Breast epithelium (tissue), 4 donors: ENCODE measurements around the gene LGR4. TPM values are rescaled to one million over a fixed set of nuclear protein-coding genes. Genes with fewer than 3 reads are reported as not detected.

Source experiments
- DNase-seq, 2 donors: peaks; one replicate each; pipeline ENCODE4 v3.0.0-alpha.2; 2019; ENCODE audit warnings: low spot score in 2 of 2
- H3K27ac ChIP-seq, 2 donors: fragments of 200-600 bp; sonication (generic) in 1 of 2; one replicate each; pipeline ENCODE4 v1.5.1; 2016 to 2019; ENCODE audit warnings: mild to moderate bottlenecking in 1 of 2
- H3K27me3 ChIP-seq, 2 donors: fragments of 200-600 bp; sonication (generic) in 1 of 2; one replicate each; pipeline versions ENCODE4 v1.5.1 to v1.6.0; 2017 to 2019; ENCODE audit warnings: control low read depth in 1 of 2, mild to moderate bottlenecking in 1 of 2
- H3K36me3 ChIP-seq: fragments of 200-600 bp; one replicate; pipeline ENCODE4 v1.5.1; 2019
- H3K4me1 ChIP-seq, 2 donors: fragments of 200-600 bp; sonication (generic); one replicate each; pipeline ENCODE4 v1.5.1; 2016 to 2019; ENCODE audit warnings: control low read depth in 1 of 2
- H3K4me3 ChIP-seq, 3 donors: fragments of 200-600 bp; sonication (generic); 1 replicate in 2 of 3; 2 replicates in 1 of 3; pipeline ENCODE4 v1.5.1; 2016 to 2019; ENCODE audit warnings: mild to moderate bottlenecking in 3 of 3, moderate library complexity in 2 of 3
- H3K9me3 ChIP-seq, 2 donors: fragments of 200-600 bp; sonication (generic) in 1 of 2; one replicate each; pipeline ENCODE4 v1.5.1; 2016 to 2019; ENCODE audit warnings: control low read depth in 1 of 2
- CTCF ChIP-seq, 3 donors: fragments of 450-650 bp; IDR thresholded peaks; one replicate each; pipeline ENCODE4 v1.5.1; 2016 to 2017; ENCODE audit warnings: antibody characterized with exemption in 3 of 3, mild to moderate bottlenecking in 3 of 3, moderate library complexity in 3 of 3
- POLR2A ChIP-seq: fragments of 450-650 bp; IDR thresholded peaks from one replicate; pipeline ENCODE4 v1.6.1; 2016; ENCODE audit warnings: antibody characterized with exemption, mild to moderate bottlenecking, moderate library complexity
- POLR2AphosphoS5 ChIP-seq, 3 donors: sonication (generic); formaldehyde crosslinking; IDR thresholded peaks; one replicate each; pipeline ENCODE4 v1.6.1; 2017; ENCODE audit warnings: antibody characterized with exemption in 3 of 3
- intact Hi-C: fragments of 100-400 bp; cut with DNase I; formaldehyde crosslinking; loops from one replicate; pipeline ENCODE4 v1.15.1; 2023; ENCODE audit warnings: low total_unique reads
- total RNA-seq, 3 donors: library from RNA; depleted of rRNA; stranded (reverse); fragments of >200 nt; gene quantifications; one replicate each; pipeline ENCODE4 v1.1.0, GENCODE V29; 2016

Gene LGR4
- total RNA-seq, 3 donors from 2014 or later, result 28.5 to 93.7 (median 34.2) TPM

GRCh38 chr11:27370374-27370773 lies 102.2 kb downstream of the LGR4 start:
- no peak for TF ChIP-seq POLR2A
- no peak for TF ChIP-seq CTCF (IDR thresholded peaks at IDR 0.05)
- no peak for TF ChIP-seq POLR2AphosphoS5 (IDR thresholded peaks at IDR 0.05)
- no peaks in the 10 kb centered on the region for H3K4me1 ChIP-seq
- H3K4me3 ChIP-seq, result no peak overlapping the region
- H3K27ac ChIP-seq, result no peak overlapping the region
- DNase-seq, result no peak
- no peaks in the 10 kb centered on the region for H3K9me3 ChIP-seq
- intact Hi-C loops, result no loop called here
- no peaks in the 10 kb centered on the region for H3K36me3 ChIP-seq
- no peaks in the 10 kb centered on the region for H3K27me3 ChIP-seq

GRCh38 chr11:27367881-27368280 lies 104.7 kb downstream of the LGR4 start:
- intact Hi-C loops, result no loop called here
- Histone ChIP-seq H3K36me3 (no peaks in the 10 kb centered on the region), H3K27me3 (no peaks in the 10 kb centered on the region), H3K4me1 (no peaks in the 10 kb centered on the region), H3K4me3 (peak overlapping the region in 1 of 3 donors; percentile 19), H3K9me3 (no peaks in the 10 kb centered on the region), H3K27ac (peak overlapping the region in 1 of 2 donors; percentile 52)
- DNase-seq, result no peak
- no peak for TF ChIP-seq POLR2AphosphoS5 (IDR thresholded peaks at IDR 0.05)

GRCh38 chr11:27363576-27364117 lies 108.9 kb downstream of the LGR4 start:
- DNase-seq, result no peak
- no peak for TF ChIP-seq POLR2A
- TF ChIP-seq CTCF (IDR thresholded peaks at IDR 0.05), result no peak
- TF ChIP-seq POLR2AphosphoS5 (IDR thresholded peaks at IDR 0.05), result no peak
- intact Hi-C loops, result no loop called here
- H3K36me3 ChIP-seq, result no peaks in the 10 kb centered on the region
- H3K4me1 ChIP-seq, result no peaks in the 10 kb centered on the region
- no peaks in the 10 kb centered on the region for H3K27me3 ChIP-seq
- H3K9me3 ChIP-seq, result no peaks in the 10 kb centered on the region
- H3K4me3 ChIP-seq, result peak overlapping the region; percentile 63 to 90 (median 81)
- peak overlapping the region; percentile 80 to 85 for H3K27ac ChIP-seq

GRCh38 chr11:27362749-27363575 lies 109.6 kb downstream of the LGR4 start, which contains the start of gene CCDC34:
Gene CCDC34 (minus strand): TSS chr11:27363215. CDS start chr11:27363194, 21 bp downstream.
- TF ChIP-seq POLR2A, result no peak
- TF ChIP-seq POLR2AphosphoS5 (IDR thresholded peaks at IDR 0.05), result peak; percentile 27 to 72 (median 41)

GRCh38 chr11:27361649-27362431 lies 110.8 kb downstream of the LGR4 start:
- DNase-seq, result no peak
- TF ChIP-seq POLR2A (no peak), POLR2AphosphoS5 (IDR thresholded peaks at IDR 0.05) (no peak), CTCF (IDR thresholded peaks at IDR 0.05) (no peak)
- no peaks in the 10 kb centered on the region for H3K36me3 ChIP-seq
- H3K9me3 ChIP-seq, result no peaks in the 10 kb centered on the region
- H3K4me1 ChIP-seq, result no peaks in the 10 kb centered on the region
- H3K4me3 ChIP-seq, result peak overlapping the region in 2 of 3 donors; percentile 81 to 90
- no peaks in the 10 kb centered on the region for H3K27me3 ChIP-seq
- H3K27ac ChIP-seq, result no peak overlapping the region
- intact Hi-C loops, result no loop called here

More at GRCh38 chr11:27362749-27363575, 109.6 kb downstream of the LGR4 start, which contains the start of gene CCDC34:
- Histone ChIP-seq H3K36me3 (no peaks in the 10 kb centered on the region), H3K9me3 (no peaks in the 10 kb centered on the region), H3K4me3 (peak within 1 kb of the TSS; percentile 63 to 90 (median 81)), H3K27ac (peak within 1 kb of the TSS; percentile 80 to 85), H3K4me1 (no peaks in the 10 kb centered on the region), H3K27me3 (no peaks in the 10 kb centered on the region)
- intact Hi-C loops, result no loop called here
- peak; percentile 87 to 89 for DNase-seq
